ENCODE data around the gene DUXA. TPM values are rescaled to one million over a fixed set of nuclear protein-coding genes. Genes with fewer than 3 reads are reported as not detected.

DUXA gene
- total RNA-seq, 4 donors from 2014 or later: not detected

DNA sequence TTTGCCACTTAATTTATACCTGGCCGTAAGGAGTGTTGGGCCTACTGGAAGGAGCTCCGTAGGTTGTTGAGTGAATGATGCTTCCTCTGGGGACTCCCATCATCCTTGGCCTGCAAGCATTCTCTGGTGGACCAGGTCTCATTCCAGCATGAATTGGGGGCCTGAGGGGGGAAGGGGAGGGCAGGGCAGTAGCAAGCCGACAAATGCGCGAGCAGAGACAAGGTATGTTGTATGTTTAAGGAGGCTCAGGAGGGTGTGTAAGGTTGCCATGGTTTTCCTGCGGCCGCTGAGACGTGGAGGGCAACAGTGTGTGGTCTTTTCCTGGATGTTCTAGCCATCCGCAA lies 24.8 kb upstream of the DUXA start:
- Histone ChIP-seq H3K36me3 (peaks cover 35% of the 10 kb centered on the region), H3K27ac (peak overlapping the region; percentile 81), H3K27me3 (no peaks in the 10 kb centered on the region), H3K4me1 (peaks cover 16% of the 10 kb centered on the region), H3K9me3 (no peaks in the 10 kb centered on the region), H3K4me3 (peak overlapping the region; percentile 81)
- TF ChIP-seq, protein P1, sequence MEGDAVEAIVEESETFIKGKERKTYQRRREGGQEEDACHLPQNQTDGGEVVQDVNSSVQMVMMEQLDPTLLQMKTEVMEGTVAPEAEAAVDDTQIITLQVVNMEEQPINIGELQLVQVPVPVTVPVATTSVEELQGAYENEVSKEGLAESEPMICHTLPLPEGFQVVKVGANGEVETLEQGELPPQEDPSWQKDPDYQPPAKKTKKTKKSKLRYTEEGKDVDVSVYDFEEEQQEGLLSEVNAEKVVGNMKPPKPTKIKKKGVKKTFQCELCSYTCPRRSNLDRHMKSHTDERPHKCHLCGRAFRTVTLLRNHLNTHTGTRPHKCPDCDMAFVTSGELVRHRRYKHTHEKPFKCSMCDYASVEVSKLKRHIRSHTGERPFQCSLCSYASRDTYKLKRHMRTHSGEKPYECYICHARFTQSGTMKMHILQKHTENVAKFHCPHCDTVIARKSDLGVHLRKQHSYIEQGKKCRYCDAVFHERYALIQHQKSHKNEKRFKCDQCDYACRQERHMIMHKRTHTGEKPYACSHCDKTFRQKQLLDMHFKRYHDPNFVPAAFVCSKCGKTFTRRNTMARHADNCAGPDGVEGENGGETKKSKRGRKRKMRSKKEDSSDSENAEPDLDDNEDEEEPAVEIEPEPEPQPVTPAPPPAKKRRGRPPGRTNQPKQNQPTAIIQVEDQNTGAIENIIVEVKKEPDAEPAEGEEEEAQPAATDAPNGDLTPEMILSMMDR (IDR thresholded peaks at IDR 0.05): no peak
- no peak for TF ChIP-seq EP300 (IDR thresholded peaks at IDR 0.05)
- TF ChIP-seq POLR2AphosphoS5 (IDR thresholded peaks at IDR 0.05): no peak
- TF ChIP-seq POLR2A (IDR thresholded peaks at IDR 0.05): no peak
- WGBS: 3% methylated on average over 7 of the region's 9 CpGs
- no peak for DNase-seq (ENCODE audit: low spot score in 2 of 2)

DNA sequence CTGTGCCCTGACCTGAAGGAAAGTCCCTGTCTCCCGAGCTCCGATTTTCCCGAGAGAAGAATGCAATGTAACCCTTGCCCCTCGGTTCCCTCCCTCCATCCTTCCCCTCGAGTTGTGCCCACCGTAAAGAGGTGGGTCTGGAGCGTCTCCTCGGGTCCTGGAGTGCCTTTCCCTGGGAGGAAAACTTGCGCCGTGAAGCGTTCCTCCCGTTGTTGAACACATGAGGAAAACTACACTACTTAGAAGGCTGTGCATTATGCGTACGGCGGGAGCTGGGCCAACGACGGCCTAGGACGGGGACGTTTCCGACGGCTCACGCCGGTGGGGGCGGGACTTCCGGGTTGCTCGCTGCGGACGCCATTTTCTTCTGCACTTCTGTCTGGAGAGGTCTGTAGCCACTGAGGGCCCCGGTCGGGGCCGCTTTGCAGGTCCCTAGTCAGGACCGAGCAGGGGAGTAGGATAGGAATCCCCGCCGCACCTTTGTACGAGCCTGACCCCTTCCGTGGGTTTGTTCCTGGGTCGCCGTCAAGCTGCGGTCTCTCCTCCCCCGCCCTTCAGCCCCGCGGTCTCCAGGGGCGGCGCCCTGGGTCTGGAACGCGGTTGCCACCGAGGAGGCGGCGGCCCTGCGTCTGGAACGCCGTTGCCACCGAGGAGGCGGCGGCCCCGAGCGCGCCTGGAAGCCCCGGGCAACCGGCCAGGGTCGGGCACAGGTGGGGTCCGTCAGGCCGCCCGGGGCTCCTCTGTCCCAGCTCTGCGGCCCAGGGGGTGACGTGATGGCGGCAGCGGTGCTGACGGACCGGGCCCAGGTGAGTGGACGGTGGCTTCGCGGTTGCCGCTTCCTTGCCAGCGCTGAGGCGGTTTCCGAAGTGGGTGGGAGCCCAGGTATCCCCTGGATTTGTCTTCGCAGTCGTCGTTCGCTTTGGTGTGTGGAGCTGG lies 24.1 kb upstream of the DUXA start, which contains the start of gene ZNF264:
Gene ZNF264, plus strand, starts transcription at position 360 of the 936 bp plus-strand sequence. Its CDS starts 414 bp downstream, at position 774.
- Histone ChIP-seq H3K4me3 (peak within 1 kb of the TSS; percentile 81), H3K27me3 (no peaks in the 10 kb centered on the region), H3K4me1 (peaks cover 16% of the 10 kb centered on the region), H3K27ac (peak within 1 kb of the TSS; percentile 81), H3K36me3 (peaks cover 29% of the 10 kb centered on the region), H3K9me3 (no peaks in the 10 kb centered on the region)
- DNase-seq (ENCODE audit: low spot score in 2 of 2): peak; percentile 93 to 95
- TF ChIP-seq EP300 (IDR thresholded peaks at IDR 0.05) (no peak), POLR2A (IDR thresholded peaks at IDR 0.05) (peak in 1 of 2 donors; percentile 65), POLR2AphosphoS5 (IDR thresholded peaks at IDR 0.05) (peak in 1 of 3 donors; percentile 36)
- TF ChIP-seq, protein P1 (IDR thresholded peaks at IDR 0.05): no peak
- WGBS: under 1% methylated on average over 38 of the region's 81 CpGs

DNA sequence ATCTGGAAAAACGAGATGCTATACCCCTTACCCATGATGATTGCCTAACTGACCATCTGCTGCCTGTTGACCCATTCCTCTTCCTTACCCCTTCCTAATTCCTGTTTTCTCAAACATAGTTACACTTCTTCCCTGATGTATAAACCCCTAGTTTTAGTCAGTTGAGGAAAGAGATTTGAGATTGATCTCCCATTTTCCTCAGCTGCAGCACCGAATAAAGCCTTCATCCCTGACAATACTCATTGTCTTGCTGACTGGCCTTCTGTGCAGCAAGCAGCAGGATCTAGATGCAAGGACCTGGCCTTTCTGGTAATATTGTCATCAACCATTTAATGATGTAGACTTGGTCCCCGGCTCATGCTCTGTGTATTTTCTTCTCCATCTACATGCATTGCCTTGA lies 23.0 kb upstream of the DUXA start:
- Histone ChIP-seq H3K27ac (no peak overlapping the region), H3K36me3 (peaks cover 18% of the 10 kb centered on the region), H3K4me3 (no peak overlapping the region), H3K27me3 (no peaks in the 10 kb centered on the region), H3K4me1 (peaks cover 16% of the 10 kb centered on the region), H3K9me3 (no peaks in the 10 kb centered on the region)
- DNase-seq (ENCODE audit: low spot score in 2 of 2): no peak
- TF ChIP-seq, protein P1 (IDR thresholded peaks at IDR 0.05): no peak
- TF ChIP-seq POLR2A (IDR thresholded peaks at IDR 0.05) (no peak), POLR2AphosphoS5 (IDR thresholded peaks at IDR 0.05) (no peak), EP300 (IDR thresholded peaks at IDR 0.05) (no peak)
- WGBS: 88% methylated on average over 3 of the region's 3 CpGs

DNA sequence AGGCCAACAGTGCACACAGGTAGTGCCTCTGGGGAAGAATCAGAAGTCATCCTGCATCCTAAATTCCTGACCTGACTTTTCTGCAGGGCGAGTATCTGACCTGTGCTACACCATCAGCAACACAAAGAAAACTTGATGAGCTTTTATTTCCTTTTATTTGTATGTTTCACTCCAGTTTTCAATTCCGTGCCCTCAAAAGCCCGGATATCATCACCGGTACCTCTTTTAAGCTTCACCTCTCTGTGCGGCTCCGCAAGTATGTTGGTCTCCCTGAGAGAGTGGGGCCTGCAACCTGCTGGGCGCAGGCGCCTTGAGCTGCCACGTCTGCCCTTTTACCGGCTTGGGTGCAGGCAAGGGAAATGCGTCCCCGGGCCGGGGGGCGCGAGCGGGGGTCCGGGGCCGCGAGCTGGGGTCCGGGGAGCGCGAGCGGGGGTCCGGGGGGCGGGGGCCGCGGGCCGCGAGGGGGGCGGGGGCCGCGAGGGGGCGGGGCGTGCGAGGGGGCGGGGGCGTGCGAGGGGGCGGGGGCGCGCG lies 4.3 kb upstream of the DUXA start:
- Histone ChIP-seq H3K27ac (peak overlapping the region; percentile 35), H3K9me3 (no peaks in the 10 kb centered on the region), H3K36me3 (no peaks in the 10 kb centered on the region), H3K27me3 (no peaks in the 10 kb centered on the region), H3K4me1 (peaks cover 13% of the 10 kb centered on the region), H3K4me3 (peak overlapping the region; percentile 43)
- no peak for TF ChIP-seq EP300 (IDR thresholded peaks at IDR 0.05)
- WGBS: 7% methylated on average over 10 of the region's 42 CpGs
- no peak for DNase-seq (ENCODE audit: low spot score in 2 of 2)

DNA sequence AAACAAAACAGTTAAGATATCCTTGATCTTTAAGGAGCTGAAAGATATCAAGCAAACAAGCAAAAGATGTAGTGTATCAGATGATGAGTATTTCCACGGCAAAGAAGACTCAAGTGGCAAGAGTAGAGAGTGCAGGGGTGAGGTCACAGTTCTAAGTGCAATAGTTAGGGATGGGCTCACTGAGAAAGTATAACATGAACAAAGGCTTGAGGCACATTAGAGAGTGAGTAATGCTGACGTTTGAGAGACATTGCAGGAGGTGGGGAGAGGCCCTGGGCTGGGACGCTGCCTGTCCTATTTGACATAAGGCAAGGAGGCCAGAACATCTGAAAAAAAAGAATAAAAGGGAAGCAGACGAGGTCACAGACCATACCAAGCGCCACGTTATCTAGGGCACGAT lies 1.4 kb downstream of the DUXA start:
- no peak overlapping the region for H3K4me3 ChIP-seq
- H3K27ac ChIP-seq: no peak overlapping the region
- no peak for DNase-seq (ENCODE audit: low spot score in 2 of 2)
- H3K27me3 ChIP-seq: no peaks in the 10 kb centered on the region
- 69% methylated on average over 7 of the region's 7 CpGs for WGBS
- no peaks in the 10 kb centered on the region for H3K4me1 ChIP-seq
- H3K36me3 ChIP-seq: no peaks in the 10 kb centered on the region
- TF ChIP-seq EP300 (IDR thresholded peaks at IDR 0.05) (no peak), POLR2A (IDR thresholded peaks at IDR 0.05) (no peak), POLR2AphosphoS5 (IDR thresholded peaks at IDR 0.05) (no peak)
- TF ChIP-seq, protein P1 (IDR thresholded peaks at IDR 0.05): no peak
- no peaks in the 10 kb centered on the region for H3K9me3 ChIP-seq

All from suprapubic skin (tissue), 4 donors.